ENCODE data around the gene OSBPL2.

DNA sequence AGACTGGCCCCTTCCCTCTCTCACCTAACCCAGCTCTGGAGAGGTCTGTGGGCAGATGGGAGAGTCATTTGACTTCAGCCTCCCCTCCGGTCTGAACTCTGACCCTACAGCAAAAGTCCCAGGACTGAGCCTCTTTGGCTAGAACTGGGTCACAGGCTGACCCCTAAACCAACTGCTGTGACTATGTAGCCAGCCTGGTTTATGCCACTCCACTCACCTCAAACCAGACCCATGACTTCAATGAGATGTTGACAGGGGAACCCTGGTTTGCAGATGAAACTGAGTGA lies 864 bp upstream of the OSBPL2 start:
- TF ChIP-seq, protein P1, sequence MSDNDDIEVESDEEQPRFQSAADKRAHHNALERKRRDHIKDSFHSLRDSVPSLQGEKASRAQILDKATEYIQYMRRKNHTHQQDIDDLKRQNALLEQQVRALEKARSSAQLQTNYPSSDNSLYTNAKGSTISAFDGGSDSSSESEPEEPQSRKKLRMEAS (CRISPR knock-in tag; IDR thresholded peaks at IDR 0.05) = no peak
- TF ChIP-seq, protein P2, sequence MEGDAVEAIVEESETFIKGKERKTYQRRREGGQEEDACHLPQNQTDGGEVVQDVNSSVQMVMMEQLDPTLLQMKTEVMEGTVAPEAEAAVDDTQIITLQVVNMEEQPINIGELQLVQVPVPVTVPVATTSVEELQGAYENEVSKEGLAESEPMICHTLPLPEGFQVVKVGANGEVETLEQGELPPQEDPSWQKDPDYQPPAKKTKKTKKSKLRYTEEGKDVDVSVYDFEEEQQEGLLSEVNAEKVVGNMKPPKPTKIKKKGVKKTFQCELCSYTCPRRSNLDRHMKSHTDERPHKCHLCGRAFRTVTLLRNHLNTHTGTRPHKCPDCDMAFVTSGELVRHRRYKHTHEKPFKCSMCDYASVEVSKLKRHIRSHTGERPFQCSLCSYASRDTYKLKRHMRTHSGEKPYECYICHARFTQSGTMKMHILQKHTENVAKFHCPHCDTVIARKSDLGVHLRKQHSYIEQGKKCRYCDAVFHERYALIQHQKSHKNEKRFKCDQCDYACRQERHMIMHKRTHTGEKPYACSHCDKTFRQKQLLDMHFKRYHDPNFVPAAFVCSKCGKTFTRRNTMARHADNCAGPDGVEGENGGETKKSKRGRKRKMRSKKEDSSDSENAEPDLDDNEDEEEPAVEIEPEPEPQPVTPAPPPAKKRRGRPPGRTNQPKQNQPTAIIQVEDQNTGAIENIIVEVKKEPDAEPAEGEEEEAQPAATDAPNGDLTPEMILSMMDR (IDR thresholded peaks at IDR 0.05) = no peak
- no peak for TF ChIP-seq IRF2 (CRISPR knock-in tag; IDR thresholded peaks at IDR 0.05; ENCODE audit: borderline replicate concordance, low read depth)
- TF ChIP-seq NFYB (CRISPR knock-in tag; conservative IDR thresholded peaks at IDR 0.05; ENCODE audit: low read depth) = no peak
- no peak for TF ChIP-seq CBFB (CRISPR knock-in tag; IDR thresholded peaks at IDR 0.05; ENCODE audit: low read depth)

Data from WTC11 (cell line).